T-helper 2 cell treated with Interferon-gamma antibody and Interleukin-4, amounts not matched to agents 100 ng/mL and 5 ng/mL, for 36 hours (primary cell): ENCODE data around the gene KDM8. TPM values are rescaled to one million over a fixed set of nuclear protein-coding genes. Genes with fewer than 3 reads are reported as not detected.
"Not testable (repeated sequence)": the region's sequence is repeated elsewhere in the genome, so short reads cannot be mapped to it uniquely, and the experiment has no call there.

Source experiments
- intact Hi-C: fragments of 100-400 bp; cut with micrococcal nuclease; formaldehyde crosslinking; loops from one replicate; pipeline ENCODE4 v1.15.1; 2023
- total RNA-seq: library from RNA; stranded (reverse); gene quantifications from 2 replicates; pipeline ENCODE4 v1.2.3, GENCODE V29; 2022

Gene KDM8
- total RNA-seq, 1 donor from 2014 or later = 14.2 TPM

- intact Hi-C loops = no loop called here
These were observed 36.8 kb downstream of the KDM8 start for GRCh38 chr16:27239906-27240655.

- intact Hi-C loops = no loop called here
These were observed 37.7 kb downstream of the KDM8 start for GRCh38 chr16:27240948-27241531.

GRCh38 chr16:27241658-27242057 is 38.3 kb downstream of the KDM8 start:
- intact Hi-C loops = no loop called here

GRCh38 chr16:27242398-27242797 is 39.1 kb downstream of the KDM8 start:
- intact Hi-C loops = no loop called here

GRCh38 chr16:27242868-27243590 is 39.7 kb downstream of the KDM8 start:
- intact Hi-C loops = no loop called here

GRCh38 chr16:27243725-27244362 is 40.5 kb downstream of the KDM8 start:
- intact Hi-C loops = no loop called here

- intact Hi-C loops = no loop called here
These were observed 41.0 kb downstream of the KDM8 start for GRCh38 chr16:27244363-27244755.

- intact Hi-C loops = loop anchor here (1.0 kb wide), 1 partner anchor 8 kb away; no protein-coding TSS in a partner anchor
These were observed 42.2 kb downstream of the KDM8 start for GRCh38 chr16:27245276-27246172.

GRCh38 chr16:27246439-27246838 is 43.1 kb downstream of the KDM8 start:
- intact Hi-C loops = no loop called here

- intact Hi-C loops = not testable (repeated sequence)
These were observed 43.8 kb downstream of the KDM8 start for GRCh38 chr16:27247076-27247475.

GRCh38 chr16:27248036-27248435 is 44.7 kb downstream of the KDM8 start:
- intact Hi-C loops = no loop called here

- intact Hi-C loops = not testable (repeated sequence)
These were observed 45.6 kb downstream of the KDM8 start for GRCh38 chr16:27248886-27249285.

- intact Hi-C loops = loop anchor here (2.0 kb wide), 1 partner anchor 17 kb away; no protein-coding TSS in a partner anchor
These were observed 48.3 kb downstream of the KDM8 start for GRCh38 chr16:27251541-27252205.

- intact Hi-C loops = loop anchor here (2.0 kb wide), 1 partner anchor 17 kb away; no protein-coding TSS in a partner anchor
These were observed 48.9 kb downstream of the KDM8 start for GRCh38 chr16:27252206-27252585.

GRCh38 chr16:27253526-27253930 is 50.2 kb downstream of the KDM8 start:
- intact Hi-C loops = loop anchor here (2.0 kb wide), 1 partner anchor 19 kb away; no protein-coding TSS in a partner anchor

GRCh38 chr16:27254262-27254811 is 51.0 kb downstream of the KDM8 start:
- intact Hi-C loops = no loop called here

GRCh38 chr16:27256861-27257260 is 53.5 kb downstream of the KDM8 start:
- intact Hi-C loops = no loop called here

- intact Hi-C loops = no loop called here
These were observed 53.9 kb downstream of the KDM8 start for GRCh38 chr16:27257271-27257670.

GRCh38 chr16:27258241-27258734 is 55.0 kb downstream of the KDM8 start:
- intact Hi-C loops = no loop called here

GRCh38 chr16:27259710-27260109 is 56.4 kb downstream of the KDM8 start:
- intact Hi-C loops = no loop called here
